OCI-LY1 (cell line): ENCODE data around the gene NR1H3.

Source experiments
- CTCF ChIP-seq: fragments of 200-600 bp; sonication (generic), shearing (Covaris generic); IDR thresholded peaks from 2 replicates; pipeline ENCODE4 v1.5.1; 2017; ENCODE audit warnings: mild to moderate bottlenecking, antibody characterized with exemption, low read length, moderate library complexity, mixed read lengths
- EZH2 ChIP-seq: fragments of 200-600 bp; sonication (generic), shearing (Covaris generic); IDR thresholded peaks from 2 replicates; pipeline ENCODE4 v1.8.0; 2017; ENCODE audit warnings: borderline replicate concordance, mixed run types, mild to moderate bottlenecking, antibody characterized with exemption, low read length, moderate library complexity, mixed read lengths

DNA sequence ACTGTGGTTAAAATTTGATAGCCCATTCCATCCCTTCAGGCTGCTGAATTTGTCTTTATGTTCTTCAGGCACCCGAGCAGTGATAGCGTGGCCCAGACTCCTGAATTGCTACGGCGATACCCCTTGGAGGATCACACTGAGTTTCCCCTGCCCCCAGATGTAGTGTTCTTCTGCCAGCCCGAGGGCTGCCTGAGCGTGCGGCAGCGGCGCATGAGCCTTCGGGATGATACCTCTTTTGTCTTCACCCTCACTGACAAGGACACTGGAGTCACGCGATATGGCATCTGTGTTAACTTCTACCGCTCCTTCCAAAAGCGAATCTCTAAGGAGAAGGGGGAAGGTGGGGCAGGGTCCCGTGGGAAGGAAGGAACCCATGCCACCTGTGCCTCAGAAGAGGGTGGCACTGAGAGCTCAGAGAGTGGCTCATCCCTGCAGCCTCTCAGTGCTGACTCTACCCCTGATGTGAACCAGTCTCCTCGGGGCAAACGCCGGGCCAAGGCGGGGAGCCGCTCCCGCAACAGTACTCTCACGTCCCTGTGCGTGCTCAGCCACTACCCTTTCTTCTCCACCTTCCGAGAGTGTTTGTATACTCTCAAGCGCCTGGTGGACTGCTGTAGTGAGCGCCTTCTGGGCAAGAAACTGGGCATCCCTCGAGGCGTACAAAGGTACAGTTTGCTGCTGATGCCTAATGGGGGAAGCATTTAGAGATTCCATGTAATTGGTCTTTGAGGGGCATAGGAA is 16.9 kb downstream of the NR1H3 start:
- TF ChIP-seq CTCF (no peak), EZH2 (no peak)
